ENCODE results near the gene CDON. TPM values are rescaled to one million over a fixed set of nuclear protein-coding genes. Genes with fewer than 3 reads are reported as not detected.

The CDON gene
- total RNA-seq, 1 experiment from 2014 or later, result 34.1 TPM

DNA sequence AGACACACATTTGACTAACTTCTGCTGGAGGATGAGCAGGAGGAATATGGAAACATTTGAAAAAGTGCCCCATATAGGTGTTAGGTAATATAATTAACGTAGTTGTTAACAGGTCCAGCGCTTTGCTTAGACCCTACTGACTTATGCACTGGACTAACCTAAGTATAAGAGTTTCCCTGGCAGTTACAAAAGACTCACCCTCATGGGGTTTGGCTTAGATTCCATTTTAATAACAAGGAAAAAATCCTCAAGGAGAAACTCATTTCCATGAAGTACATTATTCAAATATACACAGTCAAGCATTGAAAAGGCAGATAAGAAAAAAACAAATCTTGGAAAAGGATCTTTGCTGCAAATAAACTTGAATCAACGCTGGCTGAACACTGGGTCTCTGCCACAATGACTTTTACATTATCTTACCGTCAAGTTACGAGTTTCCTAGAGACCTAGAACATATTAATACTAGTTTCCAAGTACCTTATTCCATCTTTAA, 27.7 kb downstream of the CDON start:
- ATAC-seq, result no peak
- H3K9me3 Mint-ChIP-seq, result no peaks in the 10 kb centered on the region
- H3K4me3 Mint-ChIP-seq, result no peak overlapping the region
- ChIA-PET CTCF (no interaction called here), POLR2A (no interaction called here)
- no peak for DNase-seq (ENCODE audit: low spot score)
- TF ChIP-seq NR3C1 (CRISPR knock-in tag; conservative IDR thresholded peaks at IDR 0.05; ENCODE audit: low read depth), result no peak
- TF ChIP-seq EMX1 (CRISPR knock-in tag; IDR thresholded peaks at IDR 0.05), result no peak
- TF ChIP-seq PREB (CRISPR knock-in tag; IDR thresholded peaks at IDR 0.05; ENCODE audit: borderline replicate concordance), result no peak
- no peak for TF ChIP-seq TP53 (CRISPR knock-in tag; IDR thresholded peaks at IDR 0.05)
- TF ChIP-seq ATF1 (CRISPR knock-in tag; IDR thresholded peaks at IDR 0.05), result no peak
- H3K27me3 Mint-ChIP-seq (ENCODE audit: low read depth), result no peaks in the 10 kb centered on the region
- H3K27ac Mint-ChIP-seq, result no peak overlapping the region
- H3K36me3 Mint-ChIP-seq, result no peaks in the 10 kb centered on the region
- peaks cover 25% of the 10 kb centered on the region for H3K4me1 Mint-ChIP-seq

GRCh38 chr11:126034039-126034932, 28.4 kb downstream of the CDON start:
- no peak for DNase-seq (ENCODE audit: low spot score)
- TF ChIP-seq IRF2 (CRISPR knock-in tag; IDR thresholded peaks at IDR 0.05; ENCODE audit: borderline replicate concordance, low read depth), result no peak
- TF ChIP-seq, protein P1, sequence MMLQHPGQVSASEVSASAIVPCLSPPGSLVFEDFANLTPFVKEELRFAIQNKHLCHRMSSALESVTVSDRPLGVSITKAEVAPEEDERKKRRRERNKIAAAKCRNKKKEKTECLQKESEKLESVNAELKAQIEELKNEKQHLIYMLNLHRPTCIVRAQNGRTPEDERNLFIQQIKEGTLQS (CRISPR knock-in tag; conservative IDR thresholded peaks at IDR 0.05), result no peak
- TF ChIP-seq, protein P2, sequence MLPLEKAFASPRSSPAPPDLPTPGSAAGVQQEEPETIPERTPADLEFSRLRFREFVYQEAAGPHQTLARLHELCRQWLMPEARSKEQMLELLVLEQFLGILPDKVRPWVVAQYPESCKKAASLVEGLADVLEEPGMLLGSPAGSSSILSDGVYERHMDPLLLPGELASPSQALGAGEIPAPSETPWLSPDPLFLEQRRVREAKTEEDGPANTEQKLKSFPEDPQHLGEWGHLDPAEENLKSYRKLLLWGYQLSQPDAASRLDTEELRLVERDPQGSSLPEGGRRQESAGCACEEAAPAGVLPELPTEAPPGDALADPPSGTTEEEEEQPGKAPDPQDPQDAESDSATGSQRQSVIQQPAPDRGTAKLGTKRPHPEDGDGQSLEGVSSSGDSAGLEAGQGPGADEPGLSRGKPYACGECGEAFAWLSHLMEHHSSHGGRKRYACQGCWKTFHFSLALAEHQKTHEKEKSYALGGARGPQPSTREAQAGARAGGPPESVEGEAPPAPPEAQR (CRISPR knock-in tag; IDR thresholded peaks at IDR 0.05), result no peak
- TF ChIP-seq, protein P3, sequence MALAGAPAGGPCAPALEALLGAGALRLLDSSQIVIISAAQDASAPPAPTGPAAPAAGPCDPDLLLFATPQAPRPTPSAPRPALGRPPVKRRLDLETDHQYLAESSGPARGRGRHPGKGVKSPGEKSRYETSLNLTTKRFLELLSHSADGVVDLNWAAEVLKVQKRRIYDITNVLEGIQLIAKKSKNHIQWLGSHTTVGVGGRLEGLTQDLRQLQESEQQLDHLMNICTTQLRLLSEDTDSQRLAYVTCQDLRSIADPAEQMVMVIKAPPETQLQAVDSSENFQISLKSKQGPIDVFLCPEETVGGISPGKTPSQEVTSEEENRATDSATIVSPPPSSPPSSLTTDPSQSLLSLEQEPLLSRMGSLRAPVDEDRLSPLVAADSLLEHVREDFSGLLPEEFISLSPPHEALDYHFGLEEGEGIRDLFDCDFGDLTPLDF (CRISPR knock-in tag; IDR thresholded peaks at IDR 0.05), result no peak
- TF ChIP-seq ZNF281 (CRISPR knock-in tag; IDR thresholded peaks at IDR 0.05), result no peak
- no peak for TF ChIP-seq GABPB1 (CRISPR knock-in tag; IDR thresholded peaks at IDR 0.05)
- TF ChIP-seq, protein P4, sequence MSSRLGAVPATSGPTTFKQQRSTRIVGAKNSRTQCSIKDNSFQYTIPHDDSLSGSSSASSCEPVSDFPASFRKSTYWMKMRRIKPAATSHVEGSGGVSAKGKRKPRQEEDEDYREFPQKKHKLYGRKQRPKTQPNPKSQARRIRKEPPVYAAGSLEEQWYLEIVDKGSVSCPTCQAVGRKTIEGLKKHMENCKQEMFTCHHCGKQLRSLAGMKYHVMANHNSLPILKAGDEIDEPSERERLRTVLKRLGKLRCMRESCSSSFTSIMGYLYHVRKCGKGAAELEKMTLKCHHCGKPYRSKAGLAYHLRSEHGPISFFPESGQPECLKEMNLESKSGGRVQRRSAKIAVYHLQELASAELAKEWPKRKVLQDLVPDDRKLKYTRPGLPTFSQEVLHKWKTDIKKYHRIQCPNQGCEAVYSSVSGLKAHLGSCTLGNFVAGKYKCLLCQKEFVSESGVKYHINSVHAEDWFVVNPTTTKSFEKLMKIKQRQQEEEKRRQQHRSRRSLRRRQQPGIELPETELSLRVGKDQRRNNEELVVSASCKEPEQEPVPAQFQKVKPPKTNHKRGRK (CRISPR knock-in tag; IDR thresholded peaks at IDR 0.05; ENCODE audit: borderline replicate concordance), result no peak
- TF ChIP-seq NFYB (CRISPR knock-in tag; conservative IDR thresholded peaks at IDR 0.05; ENCODE audit: low read depth), result no peak
- TF ChIP-seq E2F4 (CRISPR knock-in tag; IDR thresholded peaks at IDR 0.05; ENCODE audit: borderline replicate concordance, low read depth), result no peak
- no peak for TF ChIP-seq ZNF232 (CRISPR knock-in tag; IDR thresholded peaks at IDR 0.05)
- TF ChIP-seq, protein P5, sequence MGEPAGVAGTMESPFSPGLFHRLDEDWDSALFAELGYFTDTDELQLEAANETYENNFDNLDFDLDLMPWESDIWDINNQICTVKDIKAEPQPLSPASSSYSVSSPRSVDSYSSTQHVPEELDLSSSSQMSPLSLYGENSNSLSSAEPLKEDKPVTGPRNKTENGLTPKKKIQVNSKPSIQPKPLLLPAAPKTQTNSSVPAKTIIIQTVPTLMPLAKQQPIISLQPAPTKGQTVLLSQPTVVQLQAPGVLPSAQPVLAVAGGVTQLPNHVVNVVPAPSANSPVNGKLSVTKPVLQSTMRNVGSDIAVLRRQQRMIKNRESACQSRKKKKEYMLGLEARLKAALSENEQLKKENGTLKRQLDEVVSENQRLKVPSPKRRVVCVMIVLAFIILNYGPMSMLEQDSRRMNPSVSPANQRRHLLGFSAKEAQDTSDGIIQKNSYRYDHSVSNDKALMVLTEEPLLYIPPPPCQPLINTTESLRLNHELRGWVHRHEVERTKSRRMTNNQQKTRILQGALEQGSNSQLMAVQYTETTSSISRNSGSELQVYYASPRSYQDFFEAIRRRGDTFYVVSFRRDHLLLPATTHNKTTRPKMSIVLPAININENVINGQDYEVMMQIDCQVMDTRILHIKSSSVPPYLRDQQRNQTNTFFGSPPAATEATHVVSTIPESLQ (CRISPR knock-in tag; IDR thresholded peaks at IDR 0.05), result no peak
- TF ChIP-seq ETV6 (CRISPR knock-in tag; IDR thresholded peaks at IDR 0.05), result no peak
- TF ChIP-seq TP53 (CRISPR knock-in tag; IDR thresholded peaks at IDR 0.05), result no peak
- ATAC-seq, result no peak
- Mint-ChIP-seq H3K27ac (peak overlapping the region; percentile 39; the same call in 1 of the 2 replicates), H3K4me1 (peaks cover 25% of the 10 kb centered on the region), H3K36me3 (no peaks in the 10 kb centered on the region), H3K4me3 (no peak overlapping the region), H3K27me3 (ENCODE audit: low read depth) (no peaks in the 10 kb centered on the region), H3K9me3 (no peaks in the 10 kb centered on the region)
- ChIA-PET POLR2A (no interaction called here), CTCF (no interaction called here)
